K562 (cell line): ENCODE measurements around the gene FAM20B.

Experiments
- CHCHD3 ChIP-seq: fragments of 250-450 bp; sonication (Bioruptor Pico); IDR thresholded peaks from 2 replicates; pipeline ENCODE4 v2.1.2; 2022; ENCODE audit warnings: mild to moderate bottlenecking
- CREB1 ChIP-seq, 2 experiments: sonication (generic) in 1 of 2; formaldehyde crosslinking in 1 of 2; IDR thresholded peaks; 2 replicates each; pipeline versions ENCODE4 v1.6.1 to v1.8.0; 2012 to 2022; ENCODE audit warnings: inconsistent platforms in 1 of 2, mild to moderate bottlenecking in 1 of 2, missing genetic modification reagents in 1 of 2, moderate library complexity in 1 of 2
- CTCF ChIP-seq, 3 experiments: IDR thresholded peaks in 2 of 3; conservative IDR thresholded peaks in 1 of 3; 2 replicates each; pipeline ENCODE4 v1.5.1; 2011 to 2012; ENCODE audit warnings: low read length in 3 of 3, mild to moderate bottlenecking in 3 of 3, control low read depth in 2 of 3, improper control_type of control experiment in 1 of 3, inconsistent platforms in 1 of 3, low read depth in 1 of 3, mixed read lengths in 1 of 3, moderate library complexity in 1 of 3; ENCODE audit not compliant: insufficient read depth in 2 of 3
- IRF1 ChIP-seq: sonication (generic); formaldehyde crosslinking; IDR thresholded peaks from 2 replicates; pipeline ENCODE4 v1.8.0; 2022; ENCODE audit warnings: missing genetic modification reagents, mild to moderate bottlenecking, borderline replicate concordance
- LEF1 ChIP-seq: fragments of 450-650 bp; IDR thresholded peaks from 2 replicates; pipeline ENCODE4 v1.6.1; 2016; ENCODE audit warnings: mild to moderate bottlenecking
- TCF7L2 ChIP-seq: fragments of 150-350 bp; IDR thresholded peaks from 2 replicates; pipeline ENCODE4 v1.6.1; 2016; ENCODE audit warnings: low read depth, mild to moderate bottlenecking, low read length, moderate library complexity
- TEAD4 ChIP-seq, 2 experiments: sonication (generic) in 1 of 2; formaldehyde crosslinking in 1 of 2; IDR thresholded peaks; 2 replicates each; pipeline versions ENCODE4 v1.6.1 to v1.8.0; 2012 to 2022; ENCODE audit warnings: borderline replicate concordance in 1 of 2, inconsistent platforms in 1 of 2, low read length in 1 of 2, mild to moderate bottlenecking in 1 of 2, missing genetic modification reagents in 1 of 2
- ZNF184 ChIP-seq: sonication (generic); formaldehyde crosslinking; IDR thresholded peaks from 2 replicates; pipeline ENCODE4 v1.5.0; 2020; ENCODE audit warnings: missing genetic modification reagents

GRCh38 chr1:179043266-179043665 lies 17.6 kb downstream of the FAM20B start:
- no peak for TF ChIP-seq TCF7L2
- no peak for TF ChIP-seq TEAD4 (IDR thresholded peaks at IDR 0.05; ENCODE audit: low read length)
- no peak for TF ChIP-seq TEAD4 (CRISPR knock-in tag; IDR thresholded peaks at IDR 0.05; ENCODE audit: borderline replicate concordance)
- TF ChIP-seq ZNF184 (CRISPR knock-in tag): no peak
- no peak for TF ChIP-seq LEF1
- TF ChIP-seq CTCF (IDR thresholded peaks at IDR 0.05 in 2 of 3, conservative IDR thresholded peaks at IDR 0.05 in 1 of 3; ENCODE audit: insufficient read depth in 2 of 3, low read depth in 1 of 3, low read length in 3 of 3): no peak
- no peak for TF ChIP-seq IRF1 (CRISPR knock-in tag)
- TF ChIP-seq CREB1 (IDR thresholded peaks at IDR 0.05): no peak
- no peak for TF ChIP-seq CREB1 (CRISPR knock-in tag; IDR thresholded peaks at IDR 0.05)
- no peak for TF ChIP-seq CHCHD3 (CRISPR knock-in tag)
